ENCODE measurements around the gene SLC6A3.

DNA sequence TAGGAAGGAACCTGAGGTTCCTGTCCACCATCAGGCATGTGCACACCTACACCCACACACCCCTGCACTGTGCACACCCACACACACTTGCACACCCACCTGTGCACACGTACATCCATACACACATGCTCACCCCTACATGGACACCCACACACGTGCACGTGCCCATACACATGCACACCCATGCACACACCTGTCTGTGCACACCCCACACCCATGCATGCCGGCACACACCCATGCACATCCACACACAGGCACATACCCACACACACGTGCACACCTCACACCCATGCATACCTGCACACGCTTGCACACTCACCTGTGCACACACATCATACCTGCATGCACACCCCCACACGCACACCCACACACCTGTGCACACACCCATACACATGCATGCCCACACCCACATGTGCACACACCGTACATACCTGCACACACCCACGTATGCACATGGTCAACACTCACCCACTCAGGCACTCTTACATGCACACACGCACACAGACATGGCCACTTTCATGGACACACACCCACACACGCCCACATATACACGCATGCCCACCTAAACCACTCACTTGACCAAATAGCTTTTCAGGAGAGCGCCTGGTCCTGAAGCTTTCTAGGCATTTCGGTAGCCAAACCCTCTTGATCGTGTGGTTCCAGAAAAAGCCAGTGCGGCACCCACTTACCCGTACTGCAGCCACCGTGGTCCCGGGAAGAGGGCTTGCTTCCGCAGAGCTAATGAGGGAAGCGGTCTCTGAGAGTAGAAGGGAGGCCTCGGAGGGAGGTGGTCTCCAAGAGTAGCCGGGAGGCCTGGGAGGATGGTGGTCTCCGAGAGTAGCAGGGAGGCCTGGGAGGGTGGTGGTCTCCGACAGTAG, 63.6 kb downstream of the SLC6A3 start:
- TF ChIP-seq, protein P1, sequence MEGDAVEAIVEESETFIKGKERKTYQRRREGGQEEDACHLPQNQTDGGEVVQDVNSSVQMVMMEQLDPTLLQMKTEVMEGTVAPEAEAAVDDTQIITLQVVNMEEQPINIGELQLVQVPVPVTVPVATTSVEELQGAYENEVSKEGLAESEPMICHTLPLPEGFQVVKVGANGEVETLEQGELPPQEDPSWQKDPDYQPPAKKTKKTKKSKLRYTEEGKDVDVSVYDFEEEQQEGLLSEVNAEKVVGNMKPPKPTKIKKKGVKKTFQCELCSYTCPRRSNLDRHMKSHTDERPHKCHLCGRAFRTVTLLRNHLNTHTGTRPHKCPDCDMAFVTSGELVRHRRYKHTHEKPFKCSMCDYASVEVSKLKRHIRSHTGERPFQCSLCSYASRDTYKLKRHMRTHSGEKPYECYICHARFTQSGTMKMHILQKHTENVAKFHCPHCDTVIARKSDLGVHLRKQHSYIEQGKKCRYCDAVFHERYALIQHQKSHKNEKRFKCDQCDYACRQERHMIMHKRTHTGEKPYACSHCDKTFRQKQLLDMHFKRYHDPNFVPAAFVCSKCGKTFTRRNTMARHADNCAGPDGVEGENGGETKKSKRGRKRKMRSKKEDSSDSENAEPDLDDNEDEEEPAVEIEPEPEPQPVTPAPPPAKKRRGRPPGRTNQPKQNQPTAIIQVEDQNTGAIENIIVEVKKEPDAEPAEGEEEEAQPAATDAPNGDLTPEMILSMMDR (conservative IDR thresholded peaks at IDR 0.05): no peak
- no peak for TF ChIP-seq ZFX (IDR thresholded peaks at IDR 0.05)

All from C4-2B (cell line).